UCSD-AML1 (cell line): ENCODE results near the gene SMIM33.
"Not testable (repeated sequence)": the region's sequence is repeated elsewhere in the genome, so short reads cannot be mapped to it uniquely, and the experiment has no call there.

Experiments
- DNase-seq: peaks from one replicate; lab custom pipeline; 2025; ENCODE audit not compliant: unreplicated experiment; lab: John Stamatoyannopoulos, UW

Gene SMIM33

DNA sequence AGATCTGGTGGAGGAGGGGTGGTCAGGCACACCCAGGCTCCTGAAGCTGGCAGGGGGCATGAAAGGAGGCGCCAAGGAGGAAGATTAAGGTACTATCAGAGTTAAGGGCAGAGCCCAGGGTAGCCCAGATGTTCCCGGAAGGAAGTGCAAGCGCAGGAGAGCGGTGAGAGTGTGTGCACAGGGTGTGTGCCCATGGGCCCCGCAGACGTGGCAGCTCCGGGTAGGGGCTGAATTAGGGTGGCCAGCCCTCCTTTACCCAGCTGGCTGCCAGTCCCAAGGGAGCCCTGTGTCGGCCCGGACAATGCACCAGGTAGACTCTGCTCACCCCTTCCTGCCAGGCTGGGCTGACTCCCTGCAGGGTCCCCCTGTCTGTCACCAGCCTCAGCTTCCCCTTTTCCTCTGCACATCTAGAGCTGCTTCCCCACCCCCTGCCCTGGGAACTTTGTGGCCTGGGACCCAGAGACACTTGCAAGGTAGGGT, at the start of gene SMIM33:
Gene SMIM33, plus strand, starts transcription at position 184 of the 480 bp plus-strand sequence. Its CDS starts 118 bp downstream, at position 302.
- peak; percentile 58 for DNase-seq

- DNase-seq: no peak
Measured at GRCh38 chr5:139422307-139422893, 48.4 kb upstream of the SMIM33 start.

DNA sequence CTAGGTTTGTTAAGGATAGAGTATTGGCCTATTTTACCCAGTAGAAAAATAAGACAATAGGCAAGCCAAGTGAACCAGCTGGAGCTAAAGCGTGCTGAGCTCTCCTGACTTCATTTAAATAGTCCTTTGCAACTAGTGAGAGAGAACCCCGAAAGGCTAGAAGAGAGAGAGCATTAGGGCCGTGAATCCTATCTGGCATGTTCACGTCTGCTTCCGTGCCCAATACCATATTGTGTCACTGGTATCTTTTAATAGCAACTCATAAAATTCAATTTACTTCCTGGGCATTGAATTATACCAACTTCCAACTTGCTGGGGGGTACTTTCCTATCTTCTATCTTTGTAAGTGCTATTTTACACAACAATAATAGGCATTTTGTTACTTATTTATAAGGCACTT, 45.3 kb upstream of the SMIM33 start:
- DNase-seq: no peak

- no peak for DNase-seq
Measured at GRCh38 chr5:139426203-139426885, 44.5 kb upstream of the SMIM33 start.

GRCh38 chr5:139430015-139430414, 40.8 kb upstream of the SMIM33 start:
- no peak for DNase-seq

- no peak for DNase-seq
Measured at GRCh38 chr5:139431706-139432105, 39.1 kb upstream of the SMIM33 start.

DNA sequence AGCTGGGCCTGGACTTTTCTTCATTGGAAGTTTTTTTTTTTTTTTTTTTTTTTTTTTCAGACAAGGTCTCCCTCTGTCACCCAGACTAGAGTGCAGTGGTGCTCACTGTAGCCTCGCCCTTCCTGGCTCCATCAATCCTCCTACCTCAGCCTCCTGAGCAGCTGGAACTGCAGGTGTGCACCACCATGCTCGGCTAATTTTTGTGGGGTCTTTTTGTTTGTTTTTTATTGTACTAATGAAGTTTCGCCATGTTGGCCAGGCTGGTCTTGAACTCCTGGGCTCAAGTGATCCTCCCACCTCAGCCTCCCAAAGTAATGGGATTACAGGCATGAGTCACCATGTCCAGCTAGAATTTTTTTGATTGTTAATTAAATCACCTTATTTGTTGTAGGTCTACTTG, 35.1 kb upstream of the SMIM33 start:
- DNase-seq: no peak

DNA sequence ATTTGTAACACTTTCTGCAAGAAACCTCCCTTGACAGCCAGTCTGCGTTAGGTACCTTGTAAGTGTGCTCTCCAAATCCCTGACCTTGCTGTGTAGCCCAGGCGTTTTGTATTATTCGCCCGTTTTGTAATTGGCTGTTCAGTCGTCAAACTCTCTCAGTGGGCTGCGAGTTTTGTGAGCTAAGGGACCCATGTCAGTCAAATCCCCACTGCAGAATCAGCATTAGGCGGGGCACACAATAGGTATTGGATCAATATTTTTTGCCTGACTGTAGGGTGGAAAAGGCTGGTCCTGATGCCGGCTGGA, 32.1 kb upstream of the SMIM33 start:
- no peak for DNase-seq

GRCh38 chr5:139439013-139439903, 31.5 kb upstream of the SMIM33 start, which contains the start of gene DNAJC18:
Gene DNAJC18, minus strand, starts transcription at chr5:139439525. Its CDS starts 80 bp downstream, at chr5:139439445.
- peak; percentile 91 for DNase-seq

GRCh38 chr5:139440416-139440815, 30.4 kb upstream of the SMIM33 start:
- DNase-seq: not testable (repeated sequence)

DNA sequence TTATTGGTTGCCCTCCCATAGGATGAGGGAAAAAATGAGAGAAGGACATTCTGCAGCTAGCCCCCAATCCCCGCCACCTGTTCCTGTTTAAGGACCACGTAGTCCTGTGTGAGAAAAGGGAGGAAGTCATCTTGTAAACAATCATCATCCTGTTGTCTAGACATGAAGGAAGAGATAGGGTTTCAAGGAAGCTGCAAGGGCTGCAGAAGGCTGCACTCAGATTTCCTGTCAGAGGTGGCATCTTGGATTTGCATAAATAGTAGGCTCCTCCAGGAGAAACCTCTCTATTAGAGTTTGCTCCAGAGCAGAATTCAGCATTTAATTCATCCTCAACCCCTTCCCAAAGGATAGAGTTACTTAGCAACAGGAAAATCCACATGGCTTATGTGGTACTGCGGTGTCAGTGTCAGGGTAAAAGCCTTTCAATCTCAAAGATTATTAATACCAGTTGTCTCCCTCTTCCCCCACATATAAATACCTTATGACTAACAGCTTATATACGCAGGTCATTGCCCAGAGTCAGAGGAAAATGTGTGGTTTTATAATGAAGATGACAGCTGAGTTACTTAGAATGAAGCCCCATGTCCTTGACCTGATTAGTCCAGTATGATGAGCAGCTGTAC, 26.9 kb upstream of the SMIM33 start:
- DNase-seq: no peak

- no peak for DNase-seq
Measured at GRCh38 chr5:139445325-139446170, 25.3 kb upstream of the SMIM33 start.

- DNase-seq: no peak
Measured at GRCh38 chr5:139446956-139447779, 23.6 kb upstream of the SMIM33 start.

DNA sequence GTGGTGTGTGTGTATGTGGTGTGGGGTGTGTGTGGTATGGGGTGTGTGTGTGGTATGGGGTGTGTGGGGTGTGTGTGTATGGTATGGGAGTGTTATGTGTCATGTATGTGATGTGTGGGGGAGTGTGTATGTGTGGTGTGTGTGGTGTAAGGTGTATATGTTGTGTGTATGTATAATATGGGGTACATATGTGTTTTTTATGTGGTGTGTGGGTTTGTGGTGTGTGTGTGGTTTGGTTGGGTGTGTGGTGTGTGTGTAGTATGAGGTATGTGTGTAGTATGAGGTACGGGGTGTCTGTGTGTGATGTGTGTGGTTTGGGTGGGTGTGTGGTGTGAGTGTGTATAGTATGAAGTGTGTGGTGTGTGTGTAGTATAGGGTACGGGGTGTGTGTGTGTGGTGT, 19.6 kb upstream of the SMIM33 start:
- DNase-seq: no peak

DNA sequence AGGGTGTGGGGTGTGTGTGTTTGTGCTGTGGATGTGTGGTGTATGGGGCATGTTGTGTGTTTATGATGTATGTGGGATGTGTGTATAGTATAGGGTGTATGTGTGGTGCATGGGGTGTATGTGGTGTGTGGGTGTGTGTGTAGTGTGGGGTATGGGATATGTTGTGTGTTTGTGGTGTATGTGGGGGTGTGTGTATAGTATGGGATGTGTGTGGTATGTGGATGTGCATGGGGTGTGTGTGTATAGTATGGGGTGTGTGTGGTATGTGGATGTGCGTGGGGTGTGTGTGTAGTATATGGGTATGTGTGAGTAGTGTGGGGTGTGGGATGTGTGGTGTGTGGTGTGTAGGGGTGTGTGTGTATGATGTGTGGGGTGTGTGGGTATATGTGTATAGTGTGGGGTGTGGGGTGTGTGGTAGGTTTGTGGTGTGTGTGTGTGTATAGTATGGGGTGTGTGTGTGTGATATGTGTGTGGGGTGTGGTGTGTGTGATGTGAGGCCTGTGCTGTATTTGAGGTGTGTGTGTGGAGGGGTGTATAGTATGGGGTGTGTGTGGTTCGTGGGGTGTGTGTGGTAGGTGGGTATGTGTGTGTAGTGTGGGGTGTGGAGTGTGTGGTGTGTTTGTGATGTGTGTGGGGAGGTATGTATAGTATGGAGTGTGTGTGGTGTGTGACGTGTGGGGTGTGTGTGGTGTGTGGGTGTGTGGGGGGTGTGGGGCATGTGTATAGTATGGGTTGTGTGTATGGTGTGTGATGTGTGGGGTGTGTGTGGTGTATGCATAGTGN, 18.7 kb upstream of the SMIM33 start:
- no peak for DNase-seq

- no peak for DNase-seq
Measured at GRCh38 chr5:139453683-139454567, 16.9 kb upstream of the SMIM33 start.

DNA sequence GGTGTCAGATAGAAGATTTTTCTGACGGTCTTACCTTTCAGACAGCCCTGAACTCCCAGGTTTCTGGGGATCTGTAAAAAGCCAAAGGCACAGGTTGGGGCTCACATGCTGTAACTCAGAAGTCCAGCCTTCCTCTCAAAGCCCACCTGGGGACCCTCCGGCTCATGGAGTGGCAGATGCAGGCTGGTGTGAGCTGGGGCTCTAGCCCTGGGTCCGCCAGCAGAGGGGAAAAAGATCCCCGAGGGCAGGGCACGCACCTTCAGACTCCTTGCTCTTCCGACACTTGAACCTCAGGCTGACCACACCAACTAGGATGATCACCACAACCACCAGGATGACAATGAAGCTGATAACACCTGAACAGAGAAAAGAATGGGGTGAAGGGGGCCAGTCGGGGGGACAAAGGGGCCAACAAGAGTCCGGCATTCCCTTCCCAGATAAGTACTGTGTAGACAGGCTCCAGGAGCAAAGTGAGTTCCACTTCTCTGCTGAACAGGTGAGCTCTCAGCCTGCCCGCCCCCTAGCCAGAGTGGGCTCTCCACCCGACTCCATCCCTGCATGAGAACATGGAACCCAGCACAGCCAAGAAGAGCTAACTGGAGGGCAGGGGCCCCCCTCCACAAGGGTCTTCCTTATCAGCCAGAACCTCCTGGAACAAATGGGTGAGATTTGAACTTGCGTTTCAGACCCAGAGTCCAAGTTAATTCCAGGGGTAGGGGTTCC, 16.1 kb upstream of the SMIM33 start:
- no peak for DNase-seq
